GM19035 (cell line): ENCODE measurements around the gene ING1.
A peak's percentile ranks its signal among the peaks of the same experiment; 100 is the strongest.
"Not testable (repeated sequence)": the region's sequence is repeated elsewhere in the genome, so short reads cannot be mapped to it uniquely, and the experiment has no call there.

Source experiments
- ATAC-seq: cut with Tn5 transposase; IDR thresholded peaks from one replicate; pipeline ENCODE4 v1.9.1; 2021; ENCODE audit not compliant: unreplicated experiment

Gene ING1

GRCh38 chr13:110713642-110713952 lies at the start of gene ING1:
ING1 (plus strand) TSS chr13:110713700; CDS start chr13:110714150, 450 bp downstream.
- ATAC-seq = no peak

- no peak for ATAC-seq
These were observed 49.5 kb upstream of the ING1 start for GRCh38 chr13:110664041-110664440.

GRCh38 chr13:110664673-110665072 lies 48.8 kb upstream of the ING1 start:
- ATAC-seq = no peak

GRCh38 chr13:110665491-110666254 lies 47.8 kb upstream of the ING1 start:
- ATAC-seq = no peak

- ATAC-seq = no peak
These were observed 47.3 kb upstream of the ING1 start for GRCh38 chr13:110666255-110666533.

- no peak for ATAC-seq
These were observed 44.5 kb upstream of the ING1 start for GRCh38 chr13:110669036-110669435.

GRCh38 chr13:110669814-110670213 lies 43.7 kb upstream of the ING1 start:
- ATAC-seq = not testable (repeated sequence)

GRCh38 chr13:110676595-110677587 lies 36.6 kb upstream of the ING1 start:
- peak; percentile 68 for ATAC-seq

- no peak for ATAC-seq
These were observed 35.6 kb upstream of the ING1 start for GRCh38 chr13:110677731-110678545.

- ATAC-seq = no peak
These were observed 32.6 kb upstream of the ING1 start for GRCh38 chr13:110680852-110681251.

GRCh38 chr13:110681868-110682550 lies 31.5 kb upstream of the ING1 start:
- ATAC-seq = no peak

- no peak for ATAC-seq
These were observed 30.8 kb upstream of the ING1 start for GRCh38 chr13:110682746-110683145.

- ATAC-seq = no peak
These were observed 30.2 kb upstream of the ING1 start for GRCh38 chr13:110683203-110683883.

GRCh38 chr13:110683921-110684320 lies 29.6 kb upstream of the ING1 start:
- no peak for ATAC-seq

- ATAC-seq = no peak
These were observed 29.0 kb upstream of the ING1 start for GRCh38 chr13:110684388-110685056.

- ATAC-seq = no peak
These were observed 28.0 kb upstream of the ING1 start for GRCh38 chr13:110685305-110686020.

GRCh38 chr13:110687736-110688135 lies 25.8 kb upstream of the ING1 start:
- ATAC-seq = no peak

GRCh38 chr13:110689041-110689440 lies 24.5 kb upstream of the ING1 start:
- ATAC-seq = no peak

- ATAC-seq = no peak
These were observed 23.8 kb upstream of the ING1 start for GRCh38 chr13:110689711-110690110.
